Endothelial cell of umbilical vein (primary cell): ENCODE data around the gene ABCA7. TPM values are rescaled to one million over a fixed set of nuclear protein-coding genes. Genes with fewer than 3 reads are reported as not detected.

ENCODE experiments used
- BruUV-seq: library from RNA; stranded (reverse); fragments of 400-500 nt; replicated peaks from 2 replicates; lab custom pipeline; 2021; lab: Mats Ljungman, UMichigan
- CTCF ChIA-PET: fragments of 300-600, 350-600 bp; sonication (Branson Sonifier 250); formaldehyde crosslinking; loops from one replicate; lab custom pipeline; 2021; ENCODE audit warnings: antibody characterized with exemption, inconsistent platforms; lab: Charles Lee
- POLR2A ChIA-PET: fragments of 300-600, 350-600 bp; sonication (Branson Sonifier 250); formaldehyde crosslinking; loops from one replicate; lab custom pipeline; 2021; ENCODE audit warnings: antibody characterized with exemption, inconsistent platforms; lab: Charles Lee
- DNase-seq: peaks from one replicate; pipeline ENCODE4 v3.0.0-alpha.2; 2011; ENCODE audit warnings: low read depth, low spot score
- FAIRE-seq: peaks from 2 replicates; lab custom pipeline; 2011; peaks lifted over from hg19 to GRCh38; lab: Jason Lieb, UNC
- H2AFZ ChIP-seq: 2 replicates; pipeline ENCODE4 v1.6.0; 2012; ENCODE audit warnings: low read depth, low read length, control low read depth, inconsistent platforms
- H3K27ac ChIP-seq: 2 replicates; pipeline ENCODE4 v1.5.1; 2011; ENCODE audit warnings: low read depth, mild to moderate bottlenecking, control low read depth, low read length, moderate library complexity; ENCODE audit not compliant: insufficient read depth
- H3K27me3 ChIP-seq, 2 experiments: 2 replicates each; pipeline versions ENCODE4 v1.6.0 to v1.6.1; 2011; ENCODE audit warnings: low read length in 2 of 2, mixed read lengths in 1 of 2; ENCODE audit not compliant: control insufficient read depth in 2 of 2, insufficient read depth in 2 of 2
- H3K36me3 ChIP-seq, 2 experiments: 2 replicates in 1 of 2; 3 replicates in 1 of 2; pipeline ENCODE4 v1.5.1; 2011; ENCODE audit warnings: low read length in 2 of 2, mild to moderate bottlenecking in 1 of 2, moderate library complexity in 1 of 2; ENCODE audit not compliant: control insufficient read depth in 2 of 2, insufficient read depth in 2 of 2; ENCODE audit errors: extremely low read depth in 1 of 2
- H3K4me1 ChIP-seq: 3 replicates; pipeline ENCODE4 v1.5.1; 2011; ENCODE audit warnings: mild to moderate bottlenecking, low read length; ENCODE audit not compliant: control insufficient read depth, insufficient read depth; ENCODE audit errors: extremely low read depth
- H3K4me2 ChIP-seq: 2 replicates; pipeline ENCODE4 v1.6.1; 2011; ENCODE audit warnings: low read length, control low read depth, mixed read lengths; ENCODE audit not compliant: insufficient read depth
- H3K4me3 ChIP-seq, 3 experiments: fragments of 200-600 bp in 1 of 3; sonication (generic), shearing (Covaris generic) in 1 of 3; replicated peaks in 1 of 3; 2 replicates each; pipeline ENCODE4 v1.5.1; 2011 to 2016; ENCODE audit warnings: control low read depth in 3 of 3, low read length in 3 of 3, mild to moderate bottlenecking in 2 of 3, inconsistent platforms in 1 of 3, low read depth in 1 of 3, moderate library complexity in 1 of 3; ENCODE audit not compliant: insufficient read depth in 1 of 3
- H3K79me2 ChIP-seq: 2 replicates; pipeline ENCODE4 v1.6.0; 2012; ENCODE audit warnings: low read length, inconsistent platforms; ENCODE audit not compliant: control insufficient read depth, insufficient read depth
- H3K9ac ChIP-seq: replicated peaks from 2 replicates; pipeline ENCODE3; 2011; ENCODE audit warnings: low read length, control low read depth; ENCODE audit not compliant: insufficient read depth; ENCODE audit errors: extremely low read depth
- H3K9me1 ChIP-seq: replicated peaks from 3 replicates; pipeline ENCODE4 v1.6.0; 2011; ENCODE audit warnings: mild to moderate bottlenecking, low read length; ENCODE audit not compliant: control insufficient read depth, insufficient read depth; ENCODE audit errors: extremely low read depth
- H3K9me3 ChIP-seq: replicated peaks from 2 replicates; pipeline ENCODE4 v1.5.1; 2012; ENCODE audit warnings: low read length, inconsistent platforms; ENCODE audit not compliant: control insufficient read depth, insufficient read depth
- H4K20me1 ChIP-seq: replicated peaks from 2 replicates; pipeline ENCODE3; 2011; ENCODE audit warnings: mild to moderate bottlenecking, low read length; ENCODE audit not compliant: control insufficient read depth, insufficient read depth; ENCODE audit errors: extremely low read depth
- EZH2 ChIP-seq: IDR thresholded peaks from 2 replicates; pipeline ENCODE4 v1.6.1; 2012; ENCODE audit warnings: borderline replicate concordance, low read depth, mild to moderate bottlenecking, moderate library complexity, low read length, inconsistent platforms; ENCODE audit not compliant: severe bottlenecking
- FOS ChIP-seq: IDR thresholded peaks from 2 replicates; pipeline ENCODE4 v1.6.1; 2011; ENCODE audit warnings: mild to moderate bottlenecking, low read length, moderate library complexity, borderline replicate concordance; ENCODE audit not compliant: insufficient read depth
- GATA2 ChIP-seq: IDR thresholded peaks from 2 replicates; pipeline ENCODE4 v1.7.0; 2011; ENCODE audit warnings: low read depth, mild to moderate bottlenecking, moderate library complexity, mixed read lengths, low read length; ENCODE audit not compliant: insufficient read length, insufficient read depth
- JUN ChIP-seq: IDR thresholded peaks from 2 replicates; pipeline ENCODE4 v1.6.1; 2011; ENCODE audit warnings: borderline replicate concordance, low read depth; ENCODE audit not compliant: insufficient read length, insufficient read depth
- POLR2A ChIP-seq: IDR thresholded peaks from 2 replicates; pipeline ENCODE4 v1.6.1; 2012; ENCODE audit warnings: low read depth, mild to moderate bottlenecking, control low read depth, low read length
- POLR2AphosphoS5 ChIP-seq: IDR thresholded peaks from 2 replicates; pipeline ENCODE4 v1.6.1; 2012; ENCODE audit warnings: low read depth, mild to moderate bottlenecking, control low read depth, low read length, moderate library complexity; ENCODE audit not compliant: insufficient read depth
- dilution Hi-C: fragments of 300-500 bp; cut with MboI; formaldehyde crosslinking; loops from one replicate; pipeline ENCODE4 v1.15.0; 2019; ENCODE audit warnings: low sequenced_read_pairs; ENCODE audit not compliant: extremely low pct_ligation_motif_present
- intact Hi-C: fragments of 100-400 bp; cut with micrococcal nuclease; formaldehyde crosslinking; loops from one replicate; pipeline ENCODE4 v1.10.0; 2022
- polyA plus RNA-seq, 4 experiments: library from polyadenylated mRNA; depleted of rRNA in 3 of 4; stranded (reverse) in 3 of 4; unstranded in 1 of 4; fragments of >200 nt; gene quantifications; 2 replicates each; pipeline versions ENCODE4 v1.2.1 to v1.2.3, GENCODE V29; 2011 to 2012; ENCODE audit warnings: missing spikeins in 1 of 4
- total RNA-seq: library from RNA; stranded (reverse); gene quantifications from 2 replicates; pipeline ENCODE4 v1.2.3, GENCODE V29; 2021

The ABCA7 gene
- total and polyA plus RNA-seq, 2 donors (not counting 3 experiments of a cell fraction or from before 2014, with no cell fraction given) = 5.7 to 9.8 TPM

- dilution Hi-C loops = no loop called here
These were observed 63.9 kb downstream of the ABCA7 start, which contains the start of gene GPX4 for GRCh38 chr19:1103708-1104310. Gene GPX4 (plus strand): TSS chr19:1103994. CDS start chr19:1104044, 50 bp downstream.

GRCh38 chr19:1104311-1105007 lies 64.6 kb downstream of the ABCA7 start:
- H4K20me1 ChIP-seq = no peaks in the 10 kb centered on the region
- H3K4me1 ChIP-seq = peaks cover 31% of the 10 kb centered on the region
- intact Hi-C loops (loop anchor here (10.0 kb wide), 1 partner anchor 170 kb away; no protein-coding TSS in a partner anchor), dilution Hi-C loops (no loop called here)
- H3K9me3 ChIP-seq = peaks cover 2% of the 10 kb centered on the region
- peak overlapping the region; percentile 71 for H3K27ac ChIP-seq
- peak overlapping the region; percentile 74 for H3K9ac ChIP-seq
- DNase-seq = peak; percentile 60
- no peak overlapping the region for H2AFZ ChIP-seq
- H3K4me2 ChIP-seq = peak overlapping the region; percentile 65
- TF ChIP-seq POLR2AphosphoS5 (peak; percentile 34), FOS (no peak)
- peaks cover 2 to 20% of the 10 kb centered on the region in 2 experiments for H3K36me3 ChIP-seq
- peak; percentile 74 for FAIRE-seq
- H3K4me3 ChIP-seq = peak overlapping the region; percentile 33 to 58 (median 52)
- H3K79me2 ChIP-seq = peaks cover 18% of the 10 kb centered on the region
- no peaks in the 10 kb centered on the region for H3K27me3 ChIP-seq
- CTCF ChIA-PET = interaction anchor here (1.0 to 2.8 kb wide), 8 partner anchors 9 to 109 kb away, joined by 3 to 21 read pairs (median 4); no protein-coding TSS in a partner anchor
- POLR2A ChIA-PET = interaction anchor here (0.7 to 1.6 kb wide), 5 partner anchors 22 to 110 kb away, joined by 3 to 4 read pairs (median 3); partner anchors contain the start of gene ABCA7
- H3K9me1 ChIP-seq = no peaks in the 10 kb centered on the region
- BruUV-seq = no TSS peak

More at GRCh38 chr19:1103708-1104310, 63.9 kb downstream of the ABCA7 start, which contains the start of gene GPX4:
- H3K27ac ChIP-seq = peak within 1 kb of the TSS; percentile 93
- H3K9me1 ChIP-seq = no peaks in the 10 kb centered on the region
- intact Hi-C loops = loop anchor here (2.0 to 10.0 kb wide), 2 partner anchors 137 to 169 kb away; partner anchors contain the start of gene ATP5F1D
- peak; percentile 99 for DNase-seq
- H3K79me2 ChIP-seq = peaks cover 18% of the 10 kb centered on the region
- H4K20me1 ChIP-seq = no peaks in the 10 kb centered on the region
- FAIRE-seq = peak; percentile 100
- no peak within 1 kb of the TSS for H2AFZ ChIP-seq
- TF ChIP-seq JUN = no peak
- no peak for TF ChIP-seq GATA2
- no peak for TF ChIP-seq EZH2
- TF ChIP-seq POLR2A = peak; percentile 99
- peak; percentile 97 for TF ChIP-seq POLR2AphosphoS5
- H3K4me1 ChIP-seq = peaks cover 31% of the 10 kb centered on the region
- BruUV-seq = no TSS peak
- H3K4me3 ChIP-seq = peak within 1 kb of the TSS; percentile 33 to 58 (median 52)
- peaks cover 2% of the 10 kb centered on the region for H3K9me3 ChIP-seq
- peaks cover 2 to 18% of the 10 kb centered on the region in 2 experiments for H3K36me3 ChIP-seq
- ChIA-PET CTCF (interaction anchor here (1.0 to 2.8 kb wide), 9 partner anchors 10 to 110 kb away, joined by 3 to 21 read pairs (median 4); no protein-coding TSS in a partner anchor), POLR2A (interaction anchor here (0.7 to 1.6 kb wide), 5 partner anchors 21 to 111 kb away, joined by 3 to 4 read pairs (median 3); partner anchors contain the start of gene ABCA7)
- peak within 1 kb of the TSS; percentile 74 for H3K9ac ChIP-seq
- no peaks in the 10 kb centered on the region for H3K27me3 ChIP-seq
- H3K4me2 ChIP-seq = peak within 1 kb of the TSS; percentile 65
